Measurements from ENCODE around the gene KCNIP1.

- TF ChIP-seq POLR2A (IDR thresholded peaks at IDR 0.05), result no peak
- TF ChIP-seq CTCF (IDR thresholded peaks at IDR 0.05 in 8 of 11, conservative IDR thresholded peaks at IDR 0.05 in 3 of 11), result no peak
- no peak for TF ChIP-seq POLR2AphosphoS5 (IDR thresholded peaks at IDR 0.05)
Measured at GRCh38 chr5:170504616-170505266, 921 bp downstream of the KCNIP1 start.
